Progenitor cell of endocrine pancreas (in vitro differentiated cells): Measurements from ENCODE around the gene APLN. TPM values are rescaled to one million over a fixed set of nuclear protein-coding genes. Genes with fewer than 3 reads are reported as not detected.

Experiments used
- DNase-seq: peaks from one replicate; pipeline ENCODE4 v3.0.0; 2021; ENCODE audit warnings: low spot score; ENCODE audit not compliant: unreplicated experiment
- H3K27ac Mint-ChIP-seq: 2 replicates; pipeline ENCODE4 v1.8.0; 2021; ENCODE audit warnings: mild to moderate bottlenecking, moderate library complexity, mixed read lengths
- H3K27me3 Mint-ChIP-seq: 2 replicates; pipeline ENCODE4 v1.8.0; 2021; ENCODE audit warnings: mixed read lengths
- H3K36me3 Mint-ChIP-seq: 2 replicates; pipeline ENCODE4 v1.8.0; 2022; ENCODE audit warnings: mixed read lengths; ENCODE audit not compliant: insufficient read depth
- H3K4me1 Mint-ChIP-seq: 2 replicates; pipeline ENCODE4 v1.8.0; 2021; ENCODE audit warnings: low read depth, mixed read lengths
- H3K4me3 Mint-ChIP-seq: 2 replicates; pipeline ENCODE4 v1.8.0; 2021; ENCODE audit warnings: low read depth, mild to moderate bottlenecking, moderate library complexity, mixed read lengths
- H3K9me3 Mint-ChIP-seq: 2 replicates; pipeline ENCODE4 v1.8.0; 2021; ENCODE audit warnings: low read depth, mixed read lengths
- CTCF ChIP-seq: fragments of 200-600 bp; sonication (generic); IDR thresholded peaks from one replicate; pipeline ENCODE4 v1.5.0; 2021; ENCODE audit warnings: antibody characterized with exemption, mild to moderate bottlenecking; ENCODE audit not compliant: unreplicated experiment
- total RNA-seq: library from RNA; stranded (reverse); gene quantifications from 2 replicates; pipeline ENCODE4 v1.2.1, GENCODE V29; 2021

The APLN gene
- total RNA-seq, 1 donor from 2014 or later, result 0.14 TPM

GRCh38 chrX:129655547-129656249 is 942 bp upstream of the APLN start:
- H3K27ac Mint-ChIP-seq, result peak overlapping the region; percentile 29
- H3K4me1 Mint-ChIP-seq, result peaks cover 4% of the 10 kb centered on the region
- H3K27me3 Mint-ChIP-seq, result peaks cover 47% of the 10 kb centered on the region

GRCh38 chrX:129653971-129654651 is 645 bp downstream of the APLN start:
- no peak for DNase-seq
- no peak overlapping the region for H3K27ac Mint-ChIP-seq
- peak overlapping the region; percentile 66 for H3K4me3 Mint-ChIP-seq
- no peaks in the 10 kb centered on the region for H3K9me3 Mint-ChIP-seq
- peaks cover 63% of the 10 kb centered on the region for H3K27me3 Mint-ChIP-seq
- no peaks in the 10 kb centered on the region for H3K36me3 Mint-ChIP-seq
- no peak for TF ChIP-seq CTCF
- H3K4me1 Mint-ChIP-seq, result peaks cover 4% of the 10 kb centered on the region

More at GRCh38 chrX:129655547-129656249, 942 bp upstream of the APLN start:
- no peak for DNase-seq
- Mint-ChIP-seq H3K9me3 (peaks cover 6% of the 10 kb centered on the region), H3K4me3 (peak overlapping the region; percentile 57), H3K36me3 (no peaks in the 10 kb centered on the region)
- TF ChIP-seq CTCF, result no peak

- H3K4me3 Mint-ChIP-seq, result peak overlapping the region; percentile 19
- H3K9me3 Mint-ChIP-seq, result no peaks in the 10 kb centered on the region
- H3K4me1 Mint-ChIP-seq, result peaks cover 4% of the 10 kb centered on the region
- H3K27ac Mint-ChIP-seq, result peak overlapping the region; percentile 13
- no peaks in the 10 kb centered on the region for H3K36me3 Mint-ChIP-seq
- TF ChIP-seq CTCF, result no peak
- no peak for DNase-seq
- peaks cover 66% of the 10 kb centered on the region for H3K27me3 Mint-ChIP-seq
Observed at GRCh38 chrX:129653181-129653970, 1.4 kb downstream of the APLN start.

GRCh38 chrX:129652565-129653169 is 2.1 kb downstream of the APLN start:
- no peak for DNase-seq
- no peaks in the 10 kb centered on the region for H3K9me3 Mint-ChIP-seq
- H3K4me1 Mint-ChIP-seq, result peaks cover 4% of the 10 kb centered on the region
- TF ChIP-seq CTCF, result no peak
- H3K27ac Mint-ChIP-seq, result no peak overlapping the region
- no peak overlapping the region for H3K4me3 Mint-ChIP-seq
- H3K27me3 Mint-ChIP-seq, result peaks cover 70% of the 10 kb centered on the region
- H3K36me3 Mint-ChIP-seq, result no peaks in the 10 kb centered on the region
